K562 (cell line): ENCODE data around the gene HMOX1. TPM values are rescaled to one million over a fixed set of nuclear protein-coding genes. Genes with fewer than 3 reads are reported as not detected.
A peak's percentile ranks its signal among the peaks of the same experiment; 100 is the strongest.

Source experiments
- BACH1 ChIP-seq: fragments of 200-800 bp; sonication (Bioruptor generic); IDR thresholded peaks from 2 replicates; pipeline ENCODE4 v1.6.1; 2016; ENCODE audit warnings: missing genetic modification characterization, missing compliant biosample characterization
- FOSL1 ChIP-seq: fragments of 200-800 bp; sonication (Bioruptor generic); conservative IDR thresholded peaks from 2 replicates; pipeline ENCODE4 v1.6.1; 2016; ENCODE audit warnings: missing genetic modification characterization, missing compliant biosample characterization
- KDM5B ChIP-seq: fragments of 200-600 bp; sonication (generic); IDR thresholded peaks from 2 replicates; pipeline ENCODE4 v1.6.1; 2012; ENCODE audit warnings: low read depth, mild to moderate bottlenecking, moderate library complexity, low read length, control low read depth, inconsistent platforms; ENCODE audit not compliant: insufficient replicate concordance
- MEF2D ChIP-seq: conservative IDR thresholded peaks from 2 replicates; pipeline ENCODE4 v1.6.1; 2016; ENCODE audit warnings: low read depth, missing genetic modification characterization, missing compliant biosample characterization
- NR4A1 ChIP-seq, 2 experiments: fragments of 250-450 bp in 1 of 2; fragments of 450-650 bp in 1 of 2; sonication (Bioruptor Pico) in 1 of 2; IDR thresholded peaks; 2 replicates each; pipeline versions ENCODE4 v1.4.0 to v1.6.1; 2016 to 2020; ENCODE audit warnings: mild to moderate bottlenecking in 2 of 2, missing compliant biosample characterization in 1 of 2, missing genetic modification characterization in 1 of 2, moderate library complexity in 1 of 2
- REST ChIP-seq, 2 experiments: fragments of 450-650 bp; formaldehyde crosslinking in 1 of 2; IDR thresholded peaks; 2 replicates each; pipeline versions ENCODE4 v1.4.0 to v1.6.1; 2014 to 2020; ENCODE audit warnings: mild to moderate bottlenecking in 2 of 2, borderline replicate concordance in 1 of 2, low read depth in 1 of 2
- SNAPC5 ChIP-seq: fragments of 250-450 bp; sonication (Bioruptor Pico); IDR thresholded peaks from 2 replicates; pipeline ENCODE4 v1.8.0; 2021; ENCODE audit warnings: moderate library complexity, mild to moderate bottlenecking, inconsistent platforms
- ZFX ChIP-seq: sonication (generic); formaldehyde crosslinking; IDR thresholded peaks from 2 replicates; pipeline ENCODE4 v1.8.0; 2022; ENCODE audit warnings: mild to moderate bottlenecking, missing genetic modification reagents, moderate library complexity
- polyA plus RNA-seq, 8 experiments: library from polyadenylated mRNA; depleted of rRNA in 4 of 8; stranded (reverse) in 5 of 8; unstranded in 3 of 8; fragments of >200 nt; fragmentation: Nextera tagmentation in 2 of 8; fragmentation: Illumina TruSeq in 1 of 8; extraction: Ambion mirVana in 2 of 8; extraction: Trizol in 1 of 8; gene quantifications; 2 replicates each; pipeline versions ENCODE4 v1.2.1 to v1.2.3, GENCODE V29; 2011 to 2014; ENCODE audit warnings: inconsistent platforms in 1 of 8, missing spikeins in 1 of 8
- total RNA-seq, 7 experiments: library from RNA; depleted of rRNA in 6 of 7; stranded (reverse); fragments of >200 nt in 6 of 7; fragmentation: Illumina TruSeq in 2 of 7; extraction: Trizol in 2 of 7; gene quantifications; 2 replicates each; pipeline versions ENCODE4 v1.2.1 to v1.2.3, GENCODE V29; 2011 to 2021; ENCODE audit warnings: low replicate concordance in 1 of 7

HMOX1 gene
- total and polyA plus RNA-seq, 9 of the 15 experiments (the other 6 are each of a cell fraction or from before 2014, with no cell fraction given), result not detected

- TF ChIP-seq REST (IDR thresholded peaks at IDR 0.05; ENCODE audit: borderline replicate concordance) (peak; percentile 12; the same call in 1 of the 2 replicates), REST (CRISPR knock-in tag; IDR thresholded peaks at IDR 0.05; ENCODE audit: low read depth) (no peak), SNAPC5 (CRISPR knock-in tag) (no peak), BACH1 (tag) (0 out of 2 replicates have a peak, but pooled peaks have one; percentile 22), KDM5B (peak; percentile 16), MEF2D (tag) (peak; percentile 36; the same call in 1 of the 2 replicates), NR4A1 (CRISPR knock-in tag; IDR thresholded peaks at IDR 0.05) (no peak), NR4A1 (tag; IDR thresholded peaks at IDR 0.05) (0 out of 2 replicates have a peak, but pooled peaks have one; percentile 31), ZFX (CRISPR knock-in tag) (peak; percentile 81), FOSL1 (tag) (0 out of 2 replicates have a peak, but pooled peaks have one; percentile 14)
Observed at GRCh38 chr22:35399114-35399677, 18.3 kb downstream of the HMOX1 start (continued).
